GM20000 (cell line): ENCODE data around the gene SLC35B4.

Experiments used
- DNase-seq: peaks from one replicate; pipeline ENCODE4 v3.0.0; 2012; ENCODE audit warnings: low spot score
- CTCF ChIP-seq: IDR thresholded peaks from 2 replicates; pipeline ENCODE4 v1.5.1; 2012; ENCODE audit warnings: mild to moderate bottlenecking, control low read depth; ENCODE audit errors: extremely low read depth, missing control alignments

The SLC35B4 gene

GRCh38 chr7:134316539-134317344, at the start of gene SLC35B4:
Gene SLC35B4 (minus strand): TSS chr7:134316930. CDS start chr7:134316751, 179 bp downstream.
- peak; percentile 97 for DNase-seq
- no peak for TF ChIP-seq CTCF

- no peak for DNase-seq
- no peak for TF ChIP-seq CTCF
Observed at GRCh38 chr7:134366481-134366880, 49.8 kb upstream of the SLC35B4 start.

- no peak for TF ChIP-seq CTCF
- DNase-seq = no peak
Observed at GRCh38 chr7:134365341-134366054, 48.8 kb upstream of the SLC35B4 start.

- no peak for DNase-seq
- TF ChIP-seq CTCF = no peak
Observed at GRCh38 chr7:134364619-134365037, 47.9 kb upstream of the SLC35B4 start.

- DNase-seq = no peak
- no peak for TF ChIP-seq CTCF
Observed at GRCh38 chr7:134362587-134363483, 46.1 kb upstream of the SLC35B4 start.

GRCh38 chr7:134359787-134360432, 43.2 kb upstream of the SLC35B4 start:
- no peak for DNase-seq
- TF ChIP-seq CTCF = no peak
